GM21717 (cell line): ENCODE measurements around the gene POGLUT2.

Experiments used
- ATAC-seq: cut with Tn5 transposase; IDR thresholded peaks from one replicate; pipeline ENCODE4 v1.9.1; 2021; ENCODE audit warnings: mild to moderate bottlenecking, moderate library complexity; ENCODE audit not compliant: unreplicated experiment

The POGLUT2 gene

DNA sequence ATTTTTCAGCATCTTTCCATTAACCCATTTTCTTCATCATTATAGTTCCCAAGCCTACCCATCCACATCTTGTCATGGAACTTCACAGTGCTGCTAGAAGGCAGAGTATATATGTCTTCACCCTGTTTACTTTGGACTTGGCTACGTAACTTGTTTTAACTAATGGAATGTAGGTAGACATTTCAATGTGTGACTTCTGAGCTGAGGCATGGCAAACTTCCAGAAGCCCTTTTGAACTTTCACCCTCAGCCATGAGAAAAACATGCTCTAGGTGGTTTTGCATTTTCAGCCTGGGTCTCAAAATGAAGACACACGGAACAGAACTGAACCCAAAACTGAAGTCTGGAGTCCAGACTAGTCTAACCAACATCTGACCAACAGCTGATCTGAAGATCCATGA is 28.3 kb downstream of the POGLUT2 start:
- ATAC-seq = no peak

DNA sequence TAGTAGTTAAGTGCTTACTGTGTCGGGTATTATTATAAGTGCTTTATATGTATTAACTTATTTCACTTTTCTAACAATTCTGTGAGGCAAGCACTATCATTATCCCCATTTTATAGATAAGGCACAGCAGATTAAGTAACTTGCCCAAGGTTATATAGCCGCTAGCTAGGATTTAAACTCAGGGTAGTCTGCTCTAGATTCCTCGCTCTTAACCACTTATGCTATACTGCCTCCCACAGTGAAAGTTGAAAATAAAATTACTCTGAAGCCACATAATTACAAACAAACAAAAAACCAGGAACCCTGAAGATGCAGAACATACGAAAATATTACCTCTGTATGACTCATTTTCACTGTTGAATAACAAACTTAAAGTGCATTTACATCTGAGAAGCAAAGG is 29.1 kb downstream of the POGLUT2 start:
- no peak for ATAC-seq

DNA sequence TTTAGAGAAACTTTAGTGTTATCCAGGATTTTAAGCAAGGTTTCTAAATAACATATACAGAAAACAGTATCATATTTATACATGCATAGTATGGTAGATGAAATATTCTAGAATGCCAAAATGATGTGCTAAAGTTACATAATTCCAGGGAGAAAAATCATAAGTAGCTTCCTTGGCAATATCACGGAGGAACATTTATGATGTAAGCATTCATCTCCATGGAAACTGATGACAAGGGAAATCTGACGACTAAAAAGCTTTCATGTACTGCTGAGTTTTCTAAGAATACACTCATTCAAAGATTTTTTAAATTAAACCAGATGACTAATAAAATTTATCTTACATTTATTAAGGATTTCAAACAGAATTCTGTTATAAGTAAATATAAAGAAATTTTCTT is 29.9 kb downstream of the POGLUT2 start:
- ATAC-seq = no peak

DNA sequence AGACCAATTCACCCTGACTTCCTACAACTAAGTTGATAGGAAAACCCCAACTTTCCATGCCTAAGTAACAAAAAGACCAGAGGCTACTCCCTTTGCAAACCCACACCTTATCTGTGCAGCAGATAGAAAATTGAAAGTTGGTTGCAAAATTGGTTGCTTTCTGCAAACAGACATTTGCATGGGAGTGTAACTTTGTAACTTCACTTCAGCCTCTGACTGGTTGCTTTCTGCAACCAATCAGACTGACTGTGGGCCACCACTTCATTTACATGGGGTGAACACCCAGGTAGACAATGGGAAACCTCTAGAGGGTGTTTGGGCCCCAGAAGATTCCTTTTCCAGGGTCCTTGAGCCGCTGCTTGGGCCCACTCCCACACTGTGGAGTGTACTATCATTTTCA is 35.0 kb downstream of the POGLUT2 start:
- ATAC-seq = no peak

DNA sequence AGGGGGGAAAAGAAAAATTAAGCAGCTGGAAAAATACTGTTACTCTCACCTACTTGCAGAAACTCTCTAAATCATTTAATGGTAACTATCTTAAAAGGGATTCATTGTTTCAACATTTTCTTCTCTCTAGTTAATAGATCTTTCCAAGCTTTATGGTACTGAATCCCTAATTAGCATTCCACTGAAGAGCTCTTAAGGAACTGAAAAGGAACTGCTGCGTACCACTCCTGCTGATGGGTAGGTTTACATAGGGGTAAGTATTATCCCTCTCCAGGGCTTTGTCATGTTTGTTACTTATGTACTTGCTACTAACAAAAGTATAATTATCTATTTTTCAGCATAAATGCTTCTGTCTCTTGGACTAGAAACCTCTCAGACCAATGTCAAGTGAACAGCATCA is 37.7 kb downstream of the POGLUT2 start:
- ATAC-seq = no peak

DNA sequence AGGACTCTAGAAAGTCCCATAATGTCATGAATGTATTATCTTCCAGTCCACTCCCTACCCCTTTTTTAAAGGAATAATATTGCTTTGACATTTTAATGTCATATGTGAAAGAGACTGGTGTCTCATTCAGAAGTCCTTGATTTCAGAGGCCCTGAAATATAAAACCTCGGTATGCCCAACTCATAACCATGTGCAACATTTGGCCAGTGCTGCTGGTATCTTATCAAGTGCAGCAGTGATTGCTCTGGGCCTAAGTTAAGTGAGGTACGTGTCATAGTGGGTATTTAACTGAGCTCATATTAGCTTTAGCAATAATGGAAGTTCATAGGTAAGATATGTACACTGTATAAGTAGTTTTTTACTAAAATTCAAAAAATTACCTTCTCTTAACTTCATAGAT is 39.9 kb downstream of the POGLUT2 start:
- ATAC-seq = no peak

DNA sequence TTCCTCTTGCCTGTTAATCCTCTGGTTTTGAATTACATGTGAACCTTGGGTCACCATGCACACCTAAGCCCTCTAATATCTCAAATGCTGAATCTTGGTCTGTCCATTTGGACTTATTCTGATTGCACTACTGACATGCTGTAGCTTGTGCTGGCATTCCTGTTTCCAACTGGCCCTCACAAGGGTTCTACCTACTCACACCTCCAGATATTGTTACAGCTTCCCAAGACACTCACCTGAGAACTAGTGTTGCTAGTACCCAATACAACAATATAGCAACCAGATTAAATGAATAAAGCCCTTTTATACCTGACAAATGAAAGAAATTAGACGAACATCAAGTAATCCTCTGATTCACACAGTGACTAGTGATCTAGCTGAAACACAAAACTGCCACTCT is 41.8 kb downstream of the POGLUT2 start:
- no peak for ATAC-seq

DNA sequence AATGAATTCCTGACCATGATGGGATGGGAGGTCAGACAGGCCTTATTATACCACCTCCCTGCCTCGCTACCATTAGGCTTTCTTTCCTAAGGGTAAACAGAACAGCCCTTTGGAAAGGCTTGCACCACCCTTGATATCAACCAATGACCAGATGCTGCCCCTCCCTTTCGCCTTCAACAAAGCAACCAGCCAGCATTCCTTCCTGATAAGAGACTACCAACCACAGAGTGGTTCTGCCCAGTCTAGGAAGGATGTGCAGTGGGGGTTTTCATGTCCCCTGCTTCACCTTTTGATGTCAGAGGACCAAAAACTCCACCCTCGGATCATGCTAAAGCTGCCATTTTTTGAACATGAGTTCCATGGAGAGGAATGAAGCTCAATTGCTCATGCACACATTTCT is 46.9 kb downstream of the POGLUT2 start:
- no peak for ATAC-seq

DNA sequence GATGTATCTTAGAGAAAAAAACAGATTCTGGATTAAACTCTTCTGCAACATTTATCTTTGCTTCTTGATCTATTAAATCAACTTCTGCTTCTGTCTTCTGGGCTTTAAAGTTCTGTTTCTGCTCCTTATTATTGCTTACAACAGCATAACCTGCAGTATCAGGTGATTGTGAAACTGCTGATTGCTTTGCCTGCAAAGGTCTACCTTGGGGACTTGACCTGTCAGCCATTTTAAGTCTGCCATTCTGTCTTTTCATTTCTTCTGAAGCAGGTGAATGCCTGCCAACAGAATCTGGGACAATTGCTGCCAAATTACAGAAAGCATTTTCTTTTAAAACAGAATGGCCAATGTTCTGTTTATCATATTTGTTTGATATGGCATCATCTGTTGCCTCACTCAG is 56.3 kb downstream of the POGLUT2 start:
- no peak for ATAC-seq

DNA sequence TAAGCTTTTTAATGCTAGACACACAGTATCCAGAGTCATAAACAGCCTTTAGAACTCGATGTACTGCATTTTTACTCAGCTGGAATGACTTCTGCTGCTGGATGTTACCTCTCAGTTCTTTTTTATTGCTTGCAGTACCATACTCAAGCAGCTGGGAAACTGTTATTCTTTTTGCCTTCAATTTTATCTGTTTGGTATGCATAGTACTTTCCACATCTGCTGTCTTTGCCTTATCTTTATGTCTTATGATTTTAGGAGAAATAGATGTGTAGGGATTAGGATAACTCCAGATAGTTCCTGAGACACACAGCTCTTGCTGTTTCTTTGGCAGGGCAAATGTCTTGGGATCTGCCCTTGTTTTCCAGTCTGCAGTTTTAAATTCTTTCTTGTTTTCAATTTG is 56.7 kb downstream of the POGLUT2 start:
- no peak for ATAC-seq
